Testis (tissue), 2 donors: ENCODE measurements around the gene PARVG.

Experiments
- CTCF ChIP-seq, 3 experiments: fragments of 450-650 bp in 2 of 3; fragments of 200-600 bp in 1 of 3; sonication (generic) in 1 of 3; IDR thresholded peaks; one replicate each; pipeline ENCODE4 v1.5.1; 2016 to 2019; ENCODE audit warnings: antibody characterized with exemption in 3 of 3, mild to moderate bottlenecking in 2 of 3, moderate library complexity in 1 of 3
- POLR2A ChIP-seq: fragments of 450-650 bp; IDR thresholded peaks from one replicate; pipeline ENCODE4 v1.6.1; 2017; ENCODE audit warnings: antibody characterized with exemption, mild to moderate bottlenecking, moderate library complexity

GRCh38 chr22:44143105-44143474 lies 37.6 kb upstream of the PARVG start:
- no peak for TF ChIP-seq CTCF (IDR thresholded peaks at IDR 0.05)
- TF ChIP-seq POLR2A: no peak
